Stomach (tissue), 4 donors: ENCODE results near the gene HSDL2.

ENCODE experiments used
- POLR2A ChIP-seq, 4 donors: fragments of 450-650 bp; IDR thresholded peaks; one replicate each; pipeline ENCODE4 v1.6.1; 2016; ENCODE audit warnings: antibody characterized with exemption in 4 of 4, control low read depth in 2 of 4, mild to moderate bottlenecking in 1 of 4, moderate library complexity in 1 of 4
- POLR2AphosphoS5 ChIP-seq, 3 donors: sonication (generic); formaldehyde crosslinking; IDR thresholded peaks; one replicate each; pipeline ENCODE4 v1.6.1; 2016; ENCODE audit warnings: antibody characterized with exemption in 3 of 3
- TF ChIP-seq, protein P1 (sequence below), 7 experiments: fragments of 450-650 bp in 4 of 7; fragments of 200-600 bp in 3 of 7; sonication (generic) in 3 of 7; IDR thresholded peaks; one replicate each; pipeline ENCODE4 v1.5.1; 2016 to 2019; ENCODE audit warnings: antibody characterized with exemption in 7 of 7, control low read depth in 2 of 7, mild to moderate bottlenecking in 1 of 7

DNA sequence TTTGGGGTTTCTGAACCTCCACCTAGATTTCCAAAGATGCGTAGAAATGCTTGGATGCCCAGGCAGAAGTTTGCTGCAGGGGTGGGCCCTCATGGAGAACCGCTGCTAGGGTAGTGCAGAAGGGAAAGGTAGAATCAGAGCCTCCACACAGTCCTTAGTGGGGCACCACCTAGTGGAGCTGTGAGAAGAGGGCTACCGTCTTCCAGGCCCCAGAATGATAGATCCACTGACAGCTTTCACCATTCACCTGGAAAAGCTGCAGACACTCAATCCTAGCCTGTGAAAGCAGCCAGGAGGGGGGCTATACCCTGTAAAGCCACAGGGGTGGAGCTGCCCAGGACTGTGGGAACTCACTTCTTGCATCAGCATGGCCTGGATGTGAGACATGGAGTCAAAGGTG, 13.3 kb upstream of the HSDL2 start:
- no peak for TF ChIP-seq POLR2A (IDR thresholded peaks at IDR 0.05)
- TF ChIP-seq, protein P1, sequence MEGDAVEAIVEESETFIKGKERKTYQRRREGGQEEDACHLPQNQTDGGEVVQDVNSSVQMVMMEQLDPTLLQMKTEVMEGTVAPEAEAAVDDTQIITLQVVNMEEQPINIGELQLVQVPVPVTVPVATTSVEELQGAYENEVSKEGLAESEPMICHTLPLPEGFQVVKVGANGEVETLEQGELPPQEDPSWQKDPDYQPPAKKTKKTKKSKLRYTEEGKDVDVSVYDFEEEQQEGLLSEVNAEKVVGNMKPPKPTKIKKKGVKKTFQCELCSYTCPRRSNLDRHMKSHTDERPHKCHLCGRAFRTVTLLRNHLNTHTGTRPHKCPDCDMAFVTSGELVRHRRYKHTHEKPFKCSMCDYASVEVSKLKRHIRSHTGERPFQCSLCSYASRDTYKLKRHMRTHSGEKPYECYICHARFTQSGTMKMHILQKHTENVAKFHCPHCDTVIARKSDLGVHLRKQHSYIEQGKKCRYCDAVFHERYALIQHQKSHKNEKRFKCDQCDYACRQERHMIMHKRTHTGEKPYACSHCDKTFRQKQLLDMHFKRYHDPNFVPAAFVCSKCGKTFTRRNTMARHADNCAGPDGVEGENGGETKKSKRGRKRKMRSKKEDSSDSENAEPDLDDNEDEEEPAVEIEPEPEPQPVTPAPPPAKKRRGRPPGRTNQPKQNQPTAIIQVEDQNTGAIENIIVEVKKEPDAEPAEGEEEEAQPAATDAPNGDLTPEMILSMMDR (IDR thresholded peaks at IDR 0.05) = no peak
- no peak for TF ChIP-seq POLR2AphosphoS5 (IDR thresholded peaks at IDR 0.05)
